Endodermal cell (in vitro differentiated cells): ENCODE measurements around the gene AGPAT3. TPM values are rescaled to one million over a fixed set of nuclear protein-coding genes. Genes with fewer than 3 reads are reported as not detected.

ENCODE experiments used
- DNase-seq: peaks from one replicate; pipeline ENCODE4 v3.0.0-alpha.2; 2017
- H3K27ac ChIP-seq: 2 replicates; pipeline ENCODE4 v1.5.1; 2013; ENCODE audit warnings: mild to moderate bottlenecking, low read depth, low read length, moderate library complexity
- H3K27me3 ChIP-seq: 2 replicates; pipeline ENCODE4 v1.6.1; 2013; ENCODE audit warnings: mild to moderate bottlenecking, low read length, moderate library complexity; ENCODE audit not compliant: insufficient read depth, control insufficient read depth, poor library complexity, severe bottlenecking
- H3K36me3 ChIP-seq: 2 replicates; pipeline ENCODE4 v1.7.0; 2013; ENCODE audit warnings: mild to moderate bottlenecking, low read length, moderate library complexity; ENCODE audit not compliant: control insufficient read depth, insufficient read depth
- H3K4me1 ChIP-seq: one replicate; pipeline ENCODE4 v1.7.0; 2013; ENCODE audit warnings: low read length; ENCODE audit not compliant: control insufficient read depth, insufficient read depth
- H3K4me3 ChIP-seq: 2 replicates; pipeline ENCODE4 v1.5.1; 2013; ENCODE audit warnings: mild to moderate bottlenecking, low read length, moderate library complexity
- H3K9ac ChIP-seq: 2 replicates; pipeline ENCODE4 v1.6.1; 2013; ENCODE audit warnings: mild to moderate bottlenecking, low read length, moderate library complexity; ENCODE audit not compliant: poor library complexity, severe bottlenecking; ENCODE audit errors: extremely low read depth
- H3K9me3 ChIP-seq: 2 replicates; pipeline ENCODE4 v1.6.1; 2013; ENCODE audit warnings: mild to moderate bottlenecking, low read length, moderate library complexity; ENCODE audit not compliant: control insufficient read depth
- H3K27ac Mint-ChIP-seq: 2 replicates; pipeline ENCODE4 v1.8.0; 2020; ENCODE audit warnings: mixed read lengths
- H3K27me3 Mint-ChIP-seq: 2 replicates; pipeline ENCODE4 v1.8.0; 2021; ENCODE audit warnings: mild to moderate bottlenecking, mixed read lengths; ENCODE audit not compliant: insufficient read depth
- H3K36me3 Mint-ChIP-seq: 2 replicates; pipeline ENCODE4 v1.8.0; 2020; ENCODE audit warnings: low read depth, mixed read lengths
- H3K4me1 Mint-ChIP-seq: 2 replicates; pipeline ENCODE4 v1.8.0; 2020; ENCODE audit warnings: mixed read lengths
- H3K4me3 Mint-ChIP-seq: 2 replicates; pipeline ENCODE4 v1.8.0; 2020; ENCODE audit warnings: mild to moderate bottlenecking, moderate library complexity, mixed read lengths
- H3K9me3 Mint-ChIP-seq: 2 replicates; pipeline ENCODE4 v1.8.0; 2020; ENCODE audit warnings: mild to moderate bottlenecking, mixed read lengths
- WGBS, 2 experiments: methylation state at CpG; one replicate each; pipeline versions ENCODE4 v1.1.5 to v1.1.7; 2013; ENCODE audit warnings: missing lambda C conversion rate in 2 of 2, mixed read lengths in 1 of 2; ENCODE audit not compliant: insufficient coverage in 1 of 2, insufficient read length in 1 of 2; 5-methylcytosine and 5-hydroxymethylcytosine counted together
- total RNA-seq, 2 donors: library from RNA; stranded (reverse); fragmentation: NEBNext Ultra II Directional in 1 of 2; extraction: Animal tissue kit (Norgen Biotek cat#: 25700) in 1 of 2; gene quantifications; 2 replicates in 1 of 2; 3 replicates in 1 of 2; pipeline ENCODE4 v1.2.1, GENCODE V29; 2021
- TF ChIP-seq, protein P1 (sequence below): fragments of 200-600 bp; sonication (generic); conservative IDR thresholded peaks from 2 replicates; pipeline ENCODE4 v1.5.0; 2021; ENCODE audit warnings: antibody characterized with exemption, mild to moderate bottlenecking

AGPAT3 gene
- total RNA-seq, 2 donors from 2014 or later: 44.0 to 74.4 TPM

DNA sequence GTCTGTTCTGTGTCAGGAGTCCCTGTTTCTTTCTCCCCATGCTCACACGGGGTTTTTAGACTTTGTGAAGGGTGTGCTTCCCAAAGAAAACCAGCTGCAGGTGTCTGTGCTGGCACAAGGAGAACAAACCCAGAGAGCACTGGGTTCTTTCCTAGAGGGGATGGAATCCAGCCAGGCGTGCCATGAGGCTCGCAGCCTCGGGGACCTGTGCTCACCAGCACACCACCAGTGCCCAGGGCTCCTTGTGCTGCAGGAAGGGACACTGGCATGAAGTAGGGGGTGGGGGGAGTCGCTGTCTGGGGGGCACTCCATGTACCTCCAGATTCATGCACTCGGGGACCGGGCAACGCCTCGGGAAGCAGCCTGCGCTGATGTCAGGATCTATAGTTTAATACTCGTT, 57.9 kb downstream of the AGPAT3 start:
- TF ChIP-seq, protein P1, sequence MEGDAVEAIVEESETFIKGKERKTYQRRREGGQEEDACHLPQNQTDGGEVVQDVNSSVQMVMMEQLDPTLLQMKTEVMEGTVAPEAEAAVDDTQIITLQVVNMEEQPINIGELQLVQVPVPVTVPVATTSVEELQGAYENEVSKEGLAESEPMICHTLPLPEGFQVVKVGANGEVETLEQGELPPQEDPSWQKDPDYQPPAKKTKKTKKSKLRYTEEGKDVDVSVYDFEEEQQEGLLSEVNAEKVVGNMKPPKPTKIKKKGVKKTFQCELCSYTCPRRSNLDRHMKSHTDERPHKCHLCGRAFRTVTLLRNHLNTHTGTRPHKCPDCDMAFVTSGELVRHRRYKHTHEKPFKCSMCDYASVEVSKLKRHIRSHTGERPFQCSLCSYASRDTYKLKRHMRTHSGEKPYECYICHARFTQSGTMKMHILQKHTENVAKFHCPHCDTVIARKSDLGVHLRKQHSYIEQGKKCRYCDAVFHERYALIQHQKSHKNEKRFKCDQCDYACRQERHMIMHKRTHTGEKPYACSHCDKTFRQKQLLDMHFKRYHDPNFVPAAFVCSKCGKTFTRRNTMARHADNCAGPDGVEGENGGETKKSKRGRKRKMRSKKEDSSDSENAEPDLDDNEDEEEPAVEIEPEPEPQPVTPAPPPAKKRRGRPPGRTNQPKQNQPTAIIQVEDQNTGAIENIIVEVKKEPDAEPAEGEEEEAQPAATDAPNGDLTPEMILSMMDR: no peak
- Mint-ChIP-seq H3K36me3 (peaks cover 12% of the 10 kb centered on the region), H3K4me3 (no peak overlapping the region), H3K27me3 (no peaks in the 10 kb centered on the region), H3K9me3 (peaks cover 1% of the 10 kb centered on the region), H3K4me1 (peaks cover 58% of the 10 kb centered on the region), H3K27ac (no peak overlapping the region)
- no peaks in the 10 kb centered on the region for H3K27me3 ChIP-seq
- H3K27ac ChIP-seq: no peak overlapping the region
- no peak for DNase-seq
- no peaks in the 10 kb centered on the region for H3K9me3 ChIP-seq
- 91 to 100% methylated on average over 3 to 11 of the region's 11 CpGs for WGBS, 2 experiments
- H3K4me3 ChIP-seq: no peak overlapping the region
- H3K4me1 ChIP-seq: peaks cover 18% of the 10 kb centered on the region
- H3K9ac ChIP-seq: no peak overlapping the region
- H3K36me3 ChIP-seq: peaks cover 4% of the 10 kb centered on the region

- TF ChIP-seq, protein P1: no peak
- Mint-ChIP-seq H3K4me1 (peaks cover 57% of the 10 kb centered on the region), H3K9me3 (no peaks in the 10 kb centered on the region), H3K27ac (no peak overlapping the region), H3K27me3 (no peaks in the 10 kb centered on the region), H3K4me3 (no peak overlapping the region), H3K36me3 (peaks cover 10% of the 10 kb centered on the region)
- peaks cover 5% of the 10 kb centered on the region for H3K36me3 ChIP-seq
- H3K4me1 ChIP-seq: peaks cover 18% of the 10 kb centered on the region
- H3K27ac ChIP-seq: no peak overlapping the region
- H3K9me3 ChIP-seq: no peaks in the 10 kb centered on the region
- no peak overlapping the region for H3K4me3 ChIP-seq
- WGBS, 2 experiments: 88 to 94% methylated on average over 8 of the region's 8 CpGs
- DNase-seq: no peak
- no peak overlapping the region for H3K9ac ChIP-seq
- no peaks in the 10 kb centered on the region for H3K27me3 ChIP-seq
Measured at GRCh38 chr21:43923391-43923790, 58.4 kb downstream of the AGPAT3 start.

- no peak overlapping the region for H3K4me3 Mint-ChIP-seq
- H3K27me3 ChIP-seq: no peaks in the 10 kb centered on the region
- H3K36me3 ChIP-seq: peaks cover 5% of the 10 kb centered on the region
- peaks cover 66% of the 10 kb centered on the region for H3K4me1 Mint-ChIP-seq
- H3K36me3 Mint-ChIP-seq: peaks cover 11% of the 10 kb centered on the region
- H3K27ac Mint-ChIP-seq: peak overlapping the region; percentile 58
- TF ChIP-seq, protein P1: no peak
- H3K9ac ChIP-seq: no peak overlapping the region
- H3K27me3 Mint-ChIP-seq: no peaks in the 10 kb centered on the region
- DNase-seq: no peak
- no peak overlapping the region for H3K27ac ChIP-seq
- H3K4me3 ChIP-seq: no peak overlapping the region
- WGBS, 2 experiments: 88 to 89% methylated on average over 20 to 25 of the region's 25 CpGs
- H3K9me3 Mint-ChIP-seq: no peaks in the 10 kb centered on the region
- H3K9me3 ChIP-seq: no peaks in the 10 kb centered on the region
- peaks cover 18% of the 10 kb centered on the region for H3K4me1 ChIP-seq
Measured at GRCh38 chr21:43924421-43925095, 59.5 kb downstream of the AGPAT3 start.
